ENCODE measurements around the gene RASIP1.

GRCh38 chr19:48671446-48671995 lies 68.9 kb downstream of the RASIP1 start:
- no peak for TF ChIP-seq POLR2AphosphoS5 (IDR thresholded peaks at IDR 0.05)
- TF ChIP-seq POLR2A (IDR thresholded peaks at IDR 0.05) = no peak
- TF ChIP-seq CTCF (IDR thresholded peaks at IDR 0.05 in 8 of 11, conservative IDR thresholded peaks at IDR 0.05 in 3 of 11) = no peak

Data from spleen (tissue), 7 donors.